DMS153 (cell line): ENCODE data around the gene HLX.

Experiments used
- DNase-seq: peaks from one replicate; lab custom pipeline; 2025; lab: John Stamatoyannopoulos, UW

The HLX gene

GRCh38 chr1:220896092-220896491, 16.8 kb downstream of the HLX start:
- DNase-seq: no peak

DNA sequence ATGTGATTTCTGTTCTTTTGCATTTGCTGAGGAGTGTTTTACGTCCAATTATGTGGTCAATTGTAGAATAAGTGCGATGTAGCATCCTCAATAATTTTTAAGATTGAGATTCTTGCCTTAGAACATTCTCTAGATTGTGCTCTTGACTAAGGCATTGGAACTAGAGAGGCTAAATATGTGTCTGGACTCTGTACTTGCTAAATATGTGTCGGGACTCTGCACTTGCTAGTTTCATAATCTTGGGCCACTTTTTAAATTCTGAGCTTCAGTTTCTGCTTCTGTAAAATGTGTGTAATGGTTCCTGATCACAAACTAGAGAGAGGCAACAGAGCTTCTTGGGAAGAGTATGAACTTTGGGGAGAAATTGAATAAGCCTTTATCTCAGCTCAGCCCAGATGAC, 21.6 kb downstream of the HLX start:
- no peak for DNase-seq

DNA sequence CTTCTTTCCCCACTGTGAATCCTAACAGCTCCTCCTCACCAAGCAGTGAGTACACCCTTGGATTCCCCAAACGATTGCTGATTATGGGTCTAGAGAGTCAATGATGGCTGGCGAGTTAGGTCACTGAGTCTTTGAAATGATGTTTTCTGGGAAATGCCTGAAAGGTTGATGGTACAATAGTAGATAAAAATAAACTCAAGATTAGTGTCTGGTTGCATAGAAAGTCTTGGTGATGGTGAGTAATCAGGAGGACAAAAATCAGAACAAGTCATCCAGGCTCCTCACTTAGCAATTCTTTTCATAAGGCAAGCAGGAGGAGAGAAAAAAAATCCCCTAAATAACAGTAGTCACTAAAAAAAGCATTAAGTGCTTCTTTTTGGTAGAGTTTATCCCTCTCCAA, 22.6 kb downstream of the HLX start:
- no peak for DNase-seq

DNA sequence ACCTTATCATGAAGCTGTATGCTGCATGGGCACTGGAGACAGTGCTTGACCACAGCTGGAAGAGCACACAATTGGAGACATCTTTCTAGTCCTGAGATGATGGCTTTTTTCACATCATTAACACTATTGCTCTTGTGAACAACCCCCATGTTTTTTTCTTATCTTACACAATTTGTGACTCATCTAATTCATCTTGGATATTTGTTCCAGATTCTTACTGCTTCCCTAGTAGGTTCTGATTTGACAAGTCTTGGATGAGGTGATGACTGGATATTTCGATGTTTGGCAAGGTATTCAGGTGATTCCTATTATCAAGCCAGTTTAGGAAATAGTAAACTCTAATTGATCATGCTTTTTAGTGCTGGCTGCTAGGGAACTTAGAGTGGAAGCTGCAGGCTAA, 23.7 kb downstream of the HLX start:
- DNase-seq: no peak

GRCh38 chr1:220904876-220905275, 25.6 kb downstream of the HLX start:
- DNase-seq: no peak

DNA sequence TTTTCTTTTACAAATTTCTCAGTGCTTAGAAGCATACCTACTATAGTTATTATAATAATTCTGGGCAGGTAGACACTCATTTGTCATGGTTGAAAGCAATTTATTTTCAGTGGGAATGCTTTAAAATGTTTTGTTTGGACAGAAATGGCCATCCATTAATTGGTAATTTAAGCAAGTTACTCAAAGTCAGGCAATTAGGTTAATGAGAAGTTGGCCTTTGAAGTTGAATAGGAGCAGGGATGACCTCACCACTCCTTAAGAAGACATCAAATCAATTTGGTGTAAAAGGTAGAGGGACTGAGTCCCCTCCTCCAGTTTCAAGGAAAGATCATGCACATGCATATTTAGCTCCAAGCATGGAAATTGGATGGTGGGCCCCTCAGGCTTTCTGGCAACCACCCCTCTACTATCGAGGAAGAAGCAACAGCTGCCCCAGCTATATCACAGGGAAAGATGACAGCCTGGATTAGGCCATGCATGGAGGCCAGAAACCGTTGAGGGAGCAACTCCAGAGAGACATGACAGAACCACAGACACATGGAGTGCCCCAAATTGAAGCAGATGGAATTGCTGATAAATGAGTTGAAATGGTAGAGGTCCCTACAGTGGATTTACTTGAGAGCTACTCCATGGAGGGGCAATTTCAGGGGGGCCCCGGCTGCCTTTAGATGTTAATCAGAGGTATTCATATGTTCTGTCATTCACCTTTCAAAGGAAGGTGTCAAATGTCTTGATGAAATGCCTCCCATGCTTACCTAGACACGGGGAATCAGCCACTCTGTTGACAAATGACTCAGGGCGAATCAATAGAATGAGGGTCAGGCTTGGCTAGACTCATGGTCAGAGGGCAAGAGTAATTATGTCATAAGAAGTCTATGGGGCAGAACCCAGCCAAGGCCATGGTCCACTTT, 26.7 kb downstream of the HLX start:
- no peak for DNase-seq

- DNase-seq: no peak
These were observed 27.5 kb downstream of the HLX start for GRCh38 chr1:220906561-220907334.

GRCh38 chr1:220908757-220909156, 29.5 kb downstream of the HLX start:
- no peak for DNase-seq

GRCh38 chr1:220910021-220910420, 30.8 kb downstream of the HLX start:
- no peak for DNase-seq

GRCh38 chr1:220914283-220915116, 35.3 kb downstream of the HLX start:
- no peak for DNase-seq

DNA sequence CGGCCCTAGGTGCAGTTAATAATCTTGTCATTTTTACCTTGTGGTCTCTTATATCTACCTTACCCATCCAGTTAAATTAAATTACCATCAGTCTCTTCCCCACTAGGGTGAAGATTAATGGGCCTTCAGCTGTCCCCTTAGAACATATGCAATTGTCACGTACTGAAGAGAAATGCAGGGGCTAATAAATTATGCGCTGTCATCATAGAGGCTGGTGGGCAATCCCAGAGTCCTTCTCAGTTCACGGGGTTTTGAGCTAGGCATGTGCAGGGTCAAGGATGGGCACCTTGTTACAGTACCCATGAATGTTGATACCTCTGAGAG, 35.8 kb downstream of the HLX start:
- DNase-seq: no peak

GRCh38 chr1:220915954-220916353, 36.7 kb downstream of the HLX start:
- DNase-seq: no peak

DNA sequence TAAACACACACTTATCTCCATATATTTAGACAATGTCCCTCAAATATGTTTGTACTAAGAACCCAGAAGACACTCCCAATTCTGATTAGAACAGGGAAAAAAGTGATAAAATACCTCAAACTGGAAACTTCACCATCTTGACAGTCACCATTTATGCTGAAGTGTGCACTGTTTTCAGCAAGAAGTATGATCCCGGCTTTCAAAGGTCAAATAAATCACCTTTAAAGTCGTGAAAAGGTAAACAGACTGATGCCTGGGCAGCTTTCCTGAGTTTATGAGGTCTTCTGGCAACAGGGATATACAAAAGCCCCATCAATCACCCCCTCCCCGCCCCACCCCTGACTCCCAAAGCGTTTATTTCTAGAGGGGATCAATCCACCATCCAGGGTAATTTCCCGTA, 37.9 kb downstream of the HLX start:
- DNase-seq: no peak

DNA sequence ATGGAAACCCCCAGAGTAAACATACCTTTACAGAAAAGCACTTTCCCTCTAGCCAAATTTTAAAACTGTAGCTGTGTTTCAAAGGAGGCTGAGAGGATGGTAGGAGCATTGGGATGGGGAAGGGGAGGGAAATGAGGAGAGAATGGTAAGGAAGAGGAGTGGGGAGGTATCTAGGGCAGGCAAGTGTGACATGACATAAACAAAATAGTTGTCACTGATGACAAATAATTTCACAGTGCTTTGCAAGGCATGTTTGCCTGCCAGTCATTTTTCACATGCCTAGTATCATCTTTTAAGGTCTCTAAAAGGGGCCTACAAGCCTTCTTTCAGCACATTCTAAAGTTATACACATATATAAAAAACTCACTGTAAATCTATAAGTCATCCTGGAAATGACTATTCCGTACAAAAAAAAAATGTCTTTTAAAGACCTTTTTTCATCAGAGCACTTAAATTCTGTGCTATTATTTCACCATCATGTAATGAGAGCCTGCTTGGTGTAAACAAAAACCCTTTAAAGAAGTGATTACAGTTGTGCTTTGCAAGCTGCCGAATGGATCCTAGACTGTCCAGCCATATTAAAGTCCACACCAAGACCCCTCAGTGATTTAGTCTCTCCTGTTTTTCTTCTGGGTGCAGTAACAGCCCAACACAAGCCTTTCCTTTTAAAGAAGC, 38.4 kb downstream of the HLX start:
- no peak for DNase-seq

DNA sequence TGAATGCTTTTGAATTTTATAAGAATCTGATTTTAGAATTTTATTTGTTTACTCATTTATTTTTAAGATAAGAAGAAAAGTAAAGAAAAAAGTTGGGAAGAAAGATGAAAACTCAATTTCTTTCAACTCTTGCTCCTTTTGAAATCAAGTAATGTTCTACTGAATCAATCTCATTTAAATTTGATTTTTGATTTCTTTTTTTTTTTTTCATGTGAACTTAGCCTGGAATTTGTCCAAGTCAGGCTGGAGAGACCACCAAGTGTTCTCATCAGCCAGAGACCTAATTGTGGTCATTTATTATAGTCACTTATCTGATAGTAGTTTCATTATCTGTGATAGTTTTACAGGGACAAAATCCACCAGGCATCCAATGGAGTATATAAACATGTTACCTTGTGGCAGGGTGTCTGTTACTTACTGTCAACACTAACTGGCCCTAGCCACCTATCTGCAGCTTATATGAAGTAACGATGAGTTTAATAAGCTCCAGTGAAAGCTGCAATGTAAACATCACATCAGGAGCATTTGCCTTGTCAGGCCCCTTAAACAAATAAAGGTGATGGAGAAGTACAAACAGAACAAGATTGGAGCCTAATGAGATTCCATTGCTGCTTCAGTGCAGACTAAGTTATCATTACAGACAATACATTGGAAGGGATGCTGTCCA, 39.2 kb downstream of the HLX start:
- DNase-seq: peak; percentile 95

DNA sequence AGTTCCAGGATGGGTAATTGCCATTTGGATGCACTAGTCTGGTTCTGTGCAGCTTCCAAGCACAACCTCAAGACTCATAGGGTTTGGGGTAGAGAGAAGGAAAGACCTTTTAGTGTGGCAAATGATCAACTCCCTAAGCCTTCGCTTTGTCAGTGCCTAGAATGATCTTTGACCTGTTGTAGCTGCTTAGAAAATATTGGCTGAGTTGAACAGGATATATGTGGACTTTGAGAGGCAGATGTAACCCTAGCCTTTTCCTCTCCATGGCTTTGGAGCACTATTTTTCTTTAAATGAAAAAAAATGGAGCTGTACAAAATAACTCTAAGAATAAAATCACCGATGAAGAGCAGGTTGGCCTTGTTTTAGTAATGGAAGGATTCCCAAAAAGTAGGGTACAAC, 41.7 kb downstream of the HLX start:
- DNase-seq: no peak

DNA sequence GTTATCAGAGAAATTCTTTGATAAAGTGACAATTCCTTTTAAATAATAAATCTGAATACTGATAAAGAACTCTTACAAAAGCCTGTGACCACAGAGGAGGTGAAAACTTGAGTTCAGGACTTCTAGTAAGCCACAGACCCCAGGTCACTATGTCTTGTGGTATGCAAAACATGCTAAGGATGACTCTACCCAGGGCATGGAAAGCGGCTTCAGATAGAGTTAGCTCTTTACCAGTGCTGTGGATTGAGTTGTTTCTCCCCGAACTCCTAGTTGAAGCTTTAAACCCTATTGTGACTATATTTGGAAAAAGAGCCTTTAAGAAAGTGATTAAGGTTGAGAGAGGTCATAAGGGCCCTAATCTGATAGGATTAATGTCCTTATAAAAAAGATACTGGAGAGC, 42.3 kb downstream of the HLX start:
- no peak for DNase-seq

- DNase-seq: no peak
These were observed 42.9 kb downstream of the HLX start for GRCh38 chr1:220921971-220922635.

DNA sequence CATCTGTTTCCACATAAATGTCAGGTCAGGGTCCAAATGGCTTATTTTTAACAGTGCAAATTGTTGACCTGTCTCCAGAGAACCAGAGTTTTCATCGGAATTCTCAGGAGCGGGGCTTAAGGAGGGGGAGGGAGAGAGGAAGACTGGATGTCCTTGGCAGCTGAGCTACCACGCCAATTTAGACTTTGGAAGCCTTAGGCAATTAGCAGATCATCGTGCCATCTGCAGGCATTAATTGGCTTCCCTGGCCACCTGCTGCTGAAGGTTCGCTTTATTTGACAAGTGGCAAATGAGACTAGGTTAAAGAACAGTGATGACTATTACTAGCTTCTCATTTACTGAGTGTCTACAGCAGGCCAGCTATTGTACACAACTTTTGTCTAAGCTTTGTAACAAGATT, 43.7 kb downstream of the HLX start:
- DNase-seq: peak; percentile 47

- DNase-seq: no peak
These were observed 45.2 kb downstream of the HLX start for GRCh38 chr1:220924331-220924970.
